ENCODE results near the gene ADAM8. TPM values are rescaled to one million over a fixed set of nuclear protein-coding genes. Genes with fewer than 3 reads are reported as not detected.

ADAM8 gene
- total and polyA plus RNA-seq, 2 of the 4 experiments (the other 2 are of a cell fraction) = under 0.01 to 0.74 TPM

DNA sequence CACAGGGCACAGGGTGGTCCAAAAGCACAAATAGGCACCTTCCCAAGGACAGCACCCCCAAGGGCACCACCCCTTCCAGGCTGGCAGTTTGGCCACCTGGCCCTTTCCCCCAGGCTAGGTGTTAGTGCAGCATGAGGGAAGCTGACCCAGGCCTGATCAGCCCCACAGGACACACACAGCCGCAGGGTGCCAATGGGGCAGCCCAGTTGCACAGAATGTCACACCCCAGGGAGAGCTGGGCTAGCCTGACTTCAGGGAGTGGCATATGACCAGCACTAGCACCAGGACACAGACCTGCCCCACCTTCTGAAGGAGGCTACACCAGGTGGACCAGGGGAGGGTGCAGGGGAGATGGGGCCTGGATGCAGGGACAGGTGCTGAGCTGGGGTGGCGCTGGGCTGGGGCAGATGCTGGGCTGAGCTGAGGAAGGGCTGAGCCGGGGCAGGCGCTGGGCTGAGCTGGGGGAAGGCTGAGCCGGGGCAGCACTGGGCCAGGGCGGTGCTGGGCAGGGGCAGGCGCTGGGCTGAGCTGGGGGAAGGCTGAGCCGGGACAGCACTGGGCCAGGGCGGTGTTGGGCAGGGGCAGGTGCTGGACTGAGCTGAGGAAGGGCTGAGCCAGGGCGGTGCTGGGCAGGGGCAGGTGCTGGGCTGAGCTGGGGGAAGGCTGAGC, 3.9 kb upstream of the ADAM8 start:
- Histone ChIP-seq H3K9me3 (ENCODE audit: control insufficient read depth, insufficient read depth, low read length) (no peaks in the 10 kb centered on the region), H2AK5ac (ENCODE audit: low read depth, low read length) (no peak overlapping the region), H3K79me1 (ENCODE audit: low read depth in 1 of 2, low read length in 2 of 2) (peaks cover 0 to 3% of the 10 kb centered on the region in 2 experiments; a peak in 2 of 4 replicates), H4K5ac (ENCODE audit: low read depth, low read length) (no peak overlapping the region), H3K9me1 (ENCODE audit: insufficient read depth, low read length) (0 out of 2 replicates have a peak, but pooled peaks cover 4% of the 10 kb centered on the region), H4K8ac (ENCODE audit: low read depth in 2 of 2, low read length in 2 of 2) (no peak overlapping the region), H2AFZ (replicated peaks; ENCODE audit: low read length, poor library complexity) (no peak overlapping the region), H3K4ac (ENCODE audit: low read depth, low read length) (no peak overlapping the region), H4K91ac (ENCODE audit: insufficient read depth, low read depth, low read length) (no peak overlapping the region), H3K36me3 (ENCODE audit: control insufficient read depth, insufficient read depth, low read length) (peaks cover 58% of the 10 kb centered on the region), H2AK9ac (replicated peaks; ENCODE audit: low read depth, low read length, poor library complexity) (no peak overlapping the region), H3K4me1 (ENCODE audit: control insufficient read depth, insufficient read depth, low read length) (peaks cover 10% of the 10 kb centered on the region), H3K9ac (ENCODE audit: low read depth, low read length) (no peak overlapping the region), H3K56ac (ENCODE audit: extremely low read depth, insufficient read depth, low read length) (no peak overlapping the region), H3K4me3 (ENCODE audit: insufficient read depth, low read depth, low read length) (no peak overlapping the region), H4K20me1 (ENCODE audit: insufficient read depth, low read length) (peaks cover 7% of the 10 kb centered on the region; the same call in 1 of the 2 replicates), H3K27me3 (ENCODE audit: control insufficient read depth, insufficient read depth, low read length) (peaks cover 9% of the 10 kb centered on the region), H3K14ac (replicated peaks; ENCODE audit: low read depth, low read length) (no peak overlapping the region), H3K23ac (ENCODE audit: low read depth, low read length) (no peak overlapping the region), H2BK5ac (ENCODE audit: low read depth, low read length, poor library complexity, severe bottlenecking) (no peak overlapping the region), H3K18ac (ENCODE audit: low read depth, low read length) (no peak overlapping the region), H2BK20ac (ENCODE audit: low read depth, low read length) (no peak overlapping the region), H3K27ac (ENCODE audit: insufficient read depth, low read length) (no peak overlapping the region), H3K4me2 (ENCODE audit: low read depth, low read length) (no peak overlapping the region), H2BK15ac (ENCODE audit: low read depth, low read length) (no peak overlapping the region), H2BK120ac (ENCODE audit: low read depth, low read length) (no peak overlapping the region)
- DNase-seq = no peak
- intact Hi-C loops (cut with micrococcal nuclease) (no loop called here), dilution Hi-C loops (cut with HindIII; ENCODE audit: low sequenced_read_pairs, unreplicated experiment) (no loop called here), in situ Hi-C loops (cut with MboI; ENCODE audit: low sequenced_read_pairs) (no loop called here)
- WGBS, 2 experiments (ENCODE audit: extremely low coverage in 2 of 2, insufficient read length in 1 of 2) = 86% methylated on average over 6 of the region's 10 CpGs; no CpG with 5 or more reads in 1 of the 2 experiments
- no peak for ATAC-seq (ENCODE audit: low read depth)
- ChIA-PET POLR2A (ENCODE audit: unreplicated experiment) (no interaction called here), CTCF (no interaction called here)
- TF ChIP-seq MAFK (IDR thresholded peaks at IDR 0.05; ENCODE audit: low read depth, low read length) (no peak), FOS (IDR thresholded peaks at IDR 0.05; ENCODE audit: low read depth, low read length) (no peak), RFX5 (IDR thresholded peaks at IDR 0.05; ENCODE audit: low read depth, low read length) (no peak), NFE2L2 (IDR thresholded peaks at IDR 0.05; ENCODE audit: low read depth, low read length) (no peak), SMC3 (IDR thresholded peaks at IDR 0.05; ENCODE audit: low read depth, low read length) (no peak), BHLHE40 (IDR thresholded peaks at IDR 0.05; ENCODE audit: low read depth, low read length) (no peak), CHD1 (IDR thresholded peaks at IDR 0.05; ENCODE audit: low read depth, low read length) (no peak), USF2 (IDR thresholded peaks at IDR 0.05; ENCODE audit: low read depth, low read length) (no peak), RCOR1 (IDR thresholded peaks at IDR 0.05; ENCODE audit: insufficient replicate concordance, low read length) (no peak), RAD21 (IDR thresholded peaks at IDR 0.05; ENCODE audit: low read length) (no peak)
- TF ChIP-seq, protein P1, sequence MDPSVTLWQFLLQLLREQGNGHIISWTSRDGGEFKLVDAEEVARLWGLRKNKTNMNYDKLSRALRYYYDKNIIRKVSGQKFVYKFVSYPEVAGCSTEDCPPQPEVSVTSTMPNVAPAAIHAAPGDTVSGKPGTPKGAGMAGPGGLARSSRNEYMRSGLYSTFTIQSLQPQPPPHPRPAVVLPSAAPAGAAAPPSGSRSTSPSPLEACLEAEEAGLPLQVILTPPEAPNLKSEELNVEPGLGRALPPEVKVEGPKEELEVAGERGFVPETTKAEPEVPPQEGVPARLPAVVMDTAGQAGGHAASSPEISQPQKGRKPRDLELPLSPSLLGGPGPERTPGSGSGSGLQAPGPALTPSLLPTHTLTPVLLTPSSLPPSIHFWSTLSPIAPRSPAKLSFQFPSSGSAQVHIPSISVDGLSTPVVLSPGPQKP (IDR thresholded peaks at IDR 0.05; ENCODE audit: borderline replicate concordance, low read depth, low read length) = no peak
- TF ChIP-seq, protein P2, sequence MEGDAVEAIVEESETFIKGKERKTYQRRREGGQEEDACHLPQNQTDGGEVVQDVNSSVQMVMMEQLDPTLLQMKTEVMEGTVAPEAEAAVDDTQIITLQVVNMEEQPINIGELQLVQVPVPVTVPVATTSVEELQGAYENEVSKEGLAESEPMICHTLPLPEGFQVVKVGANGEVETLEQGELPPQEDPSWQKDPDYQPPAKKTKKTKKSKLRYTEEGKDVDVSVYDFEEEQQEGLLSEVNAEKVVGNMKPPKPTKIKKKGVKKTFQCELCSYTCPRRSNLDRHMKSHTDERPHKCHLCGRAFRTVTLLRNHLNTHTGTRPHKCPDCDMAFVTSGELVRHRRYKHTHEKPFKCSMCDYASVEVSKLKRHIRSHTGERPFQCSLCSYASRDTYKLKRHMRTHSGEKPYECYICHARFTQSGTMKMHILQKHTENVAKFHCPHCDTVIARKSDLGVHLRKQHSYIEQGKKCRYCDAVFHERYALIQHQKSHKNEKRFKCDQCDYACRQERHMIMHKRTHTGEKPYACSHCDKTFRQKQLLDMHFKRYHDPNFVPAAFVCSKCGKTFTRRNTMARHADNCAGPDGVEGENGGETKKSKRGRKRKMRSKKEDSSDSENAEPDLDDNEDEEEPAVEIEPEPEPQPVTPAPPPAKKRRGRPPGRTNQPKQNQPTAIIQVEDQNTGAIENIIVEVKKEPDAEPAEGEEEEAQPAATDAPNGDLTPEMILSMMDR (conservative IDR thresholded peaks at IDR 0.05; ENCODE audit: low read depth, low read length) = no peak
- no TSS peak for BruUV-seq (replicated peaks)
